Measurements from ENCODE around the gene LMCD1. TPM values are rescaled to one million over a fixed set of nuclear protein-coding genes. Genes with fewer than 3 reads are reported as not detected.

Gene LMCD1
- total RNA-seq, 1 donor from 2014 or later: 43.3 TPM

DNA sequence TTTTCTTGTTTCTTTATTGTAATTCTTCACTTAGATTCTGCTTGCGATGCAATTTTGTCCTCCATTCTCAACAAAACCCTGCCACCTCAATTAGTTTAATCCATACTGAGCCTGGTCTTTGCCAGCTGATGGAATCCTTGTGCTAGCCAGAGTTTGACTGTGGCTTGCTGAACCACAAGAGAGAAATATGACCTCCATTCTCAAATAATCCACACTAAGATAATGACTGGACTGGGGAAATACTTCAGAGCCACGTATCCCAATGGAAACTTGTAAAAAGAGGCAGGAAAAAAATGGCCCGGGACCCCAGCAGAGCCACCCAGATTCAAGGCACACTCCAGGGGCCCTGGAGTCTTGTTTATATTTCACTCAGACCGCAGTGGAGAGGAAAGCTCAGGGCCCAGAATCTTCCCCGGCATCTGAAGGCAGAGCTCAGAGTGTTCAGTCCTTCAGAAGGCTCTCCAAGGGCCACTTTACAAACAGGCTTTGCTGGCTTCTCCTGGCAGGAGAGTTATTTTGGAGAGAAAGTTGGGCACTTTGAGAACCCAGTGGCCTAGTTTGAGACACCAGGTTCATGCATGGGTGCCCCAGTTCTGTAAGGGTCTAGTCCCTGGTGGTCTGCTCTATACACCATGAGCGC, 80.3 kb downstream of the LMCD1 start:
- no peak for DNase-seq (ENCODE audit: low spot score)

DNA sequence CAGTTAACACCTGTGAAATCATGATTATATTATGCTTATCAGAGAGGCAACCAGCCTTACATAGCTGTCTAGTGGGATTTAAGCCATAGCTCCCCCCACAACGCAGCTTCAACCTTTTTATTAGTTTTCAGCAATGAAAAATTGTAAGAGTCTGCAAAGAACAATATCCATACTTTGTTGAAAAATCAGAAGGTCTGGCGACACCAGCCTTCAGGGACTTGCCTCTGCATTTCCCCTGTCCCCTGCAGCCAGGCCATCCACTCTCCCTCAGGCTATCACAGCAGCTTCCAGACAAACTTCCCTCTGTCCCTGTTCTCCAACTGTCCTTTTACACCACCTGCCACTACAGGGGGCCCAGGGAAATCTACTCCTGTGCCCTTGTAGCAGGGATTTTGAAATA, 83.0 kb downstream of the LMCD1 start:
- DNase-seq (ENCODE audit: low spot score): no peak

DNA sequence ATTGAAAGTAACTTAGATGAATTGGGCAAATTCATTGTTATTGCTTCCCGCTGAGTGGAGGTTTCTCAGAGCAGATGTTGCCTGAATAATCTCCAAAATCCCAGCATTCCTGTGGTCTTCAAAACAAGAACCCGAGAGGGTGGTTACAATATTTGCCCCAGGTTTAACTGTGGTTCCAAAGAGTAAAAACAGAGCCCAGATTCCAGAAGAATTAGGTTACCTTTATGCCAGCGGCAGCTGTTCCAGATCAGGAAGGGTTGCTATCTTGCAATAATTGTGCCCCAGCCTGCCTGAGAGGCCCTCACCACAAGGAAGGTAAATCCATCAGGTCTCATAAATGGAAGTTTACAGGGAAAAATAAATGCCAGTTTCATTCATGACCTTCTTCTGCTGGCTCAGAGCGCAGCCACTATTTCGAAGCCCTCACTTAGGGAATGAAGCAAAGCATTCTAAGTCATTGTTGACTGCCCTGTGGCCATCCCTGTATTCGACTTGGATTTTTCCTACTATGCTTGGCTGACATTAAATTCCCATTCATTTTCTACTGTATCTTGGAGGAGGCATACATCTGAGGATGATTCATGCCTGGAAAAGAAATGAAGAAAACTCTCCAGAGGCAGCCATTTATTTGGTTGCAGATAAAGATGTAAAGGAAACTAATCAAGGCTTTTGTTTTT, 88.4 kb downstream of the LMCD1 start:
- DNase-seq (ENCODE audit: low spot score): no peak

DNA sequence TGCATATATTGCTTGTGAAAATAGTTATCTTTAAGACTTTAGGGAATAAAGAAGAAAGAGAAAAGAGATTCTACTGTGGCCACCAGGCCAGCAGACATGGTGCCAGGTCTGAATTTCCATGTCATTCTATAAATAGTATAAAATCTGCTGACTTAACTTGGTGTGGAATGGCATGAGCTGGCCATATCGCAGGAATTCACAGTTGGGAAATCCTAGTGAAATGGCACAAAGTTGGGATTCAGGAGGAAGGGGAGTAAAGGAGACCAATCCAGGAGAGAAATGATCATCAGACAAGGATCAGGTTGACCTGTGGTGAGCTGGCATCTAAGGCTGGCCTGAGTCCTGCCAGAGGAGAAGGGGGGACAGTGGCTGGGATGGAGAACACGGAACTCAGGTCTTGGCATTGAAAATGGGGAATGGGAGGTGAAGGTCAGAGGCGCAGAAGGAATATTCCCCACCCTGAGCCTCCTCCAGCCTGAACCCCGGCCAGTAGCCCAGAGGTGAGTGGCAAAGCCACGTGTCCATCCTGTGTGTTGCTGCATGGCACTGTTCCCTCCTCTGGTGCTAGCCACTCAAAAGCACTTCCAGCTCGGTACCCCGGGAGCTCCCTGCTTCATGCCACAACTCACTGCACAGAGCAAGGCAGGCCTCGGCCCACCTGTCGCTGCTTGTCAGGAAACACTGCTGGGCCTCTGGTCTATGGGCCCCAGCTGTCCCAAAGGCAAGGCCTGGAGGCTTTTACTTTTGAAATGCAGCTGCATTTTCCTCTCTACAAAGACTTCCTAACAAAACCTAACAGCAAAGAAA, 91.6 kb downstream of the LMCD1 start:
- DNase-seq (ENCODE audit: low spot score): no peak

DNA sequence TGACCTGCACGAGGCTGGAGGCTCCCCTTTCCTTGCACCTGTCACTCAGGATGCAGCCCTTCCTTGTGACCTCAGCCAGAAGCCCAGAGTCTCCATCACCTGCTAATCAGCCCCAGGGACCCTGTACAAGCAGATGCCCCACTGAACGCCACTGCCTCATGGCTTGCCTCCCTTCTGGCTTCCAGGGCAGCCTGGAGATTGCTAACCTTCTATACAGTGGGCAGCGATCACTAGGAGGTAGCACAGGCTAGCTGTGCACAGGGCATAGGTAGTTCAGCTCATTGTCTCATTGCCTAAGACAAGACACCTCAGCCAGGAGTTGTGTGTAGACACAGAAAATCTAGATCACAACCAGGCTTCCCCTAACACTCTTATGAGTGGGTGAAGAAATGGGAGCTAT, 93.6 kb downstream of the LMCD1 start:
- no peak for DNase-seq (ENCODE audit: low spot score)

DNA sequence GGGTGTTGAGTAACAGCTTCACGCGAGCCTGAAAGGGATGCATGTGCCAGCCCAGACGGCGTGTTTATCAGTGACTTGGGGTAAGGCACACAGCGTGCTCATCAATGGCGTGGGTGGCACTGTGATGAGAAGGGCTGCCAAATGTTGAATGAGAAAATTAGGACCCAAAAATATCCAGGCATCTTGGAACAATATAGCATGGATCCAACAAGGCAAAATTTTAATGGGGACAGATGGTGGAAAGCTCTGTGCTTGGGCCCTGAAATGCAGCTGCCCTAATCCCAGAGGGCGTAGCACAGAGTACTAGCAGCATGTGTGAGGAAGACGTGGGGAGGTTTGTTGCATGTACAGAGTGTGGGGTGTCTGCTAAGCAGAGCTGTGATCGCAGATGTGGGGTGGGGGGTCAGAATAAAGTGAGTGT, 94.1 kb downstream of the LMCD1 start:
- no peak for DNase-seq (ENCODE audit: low spot score)

DNA sequence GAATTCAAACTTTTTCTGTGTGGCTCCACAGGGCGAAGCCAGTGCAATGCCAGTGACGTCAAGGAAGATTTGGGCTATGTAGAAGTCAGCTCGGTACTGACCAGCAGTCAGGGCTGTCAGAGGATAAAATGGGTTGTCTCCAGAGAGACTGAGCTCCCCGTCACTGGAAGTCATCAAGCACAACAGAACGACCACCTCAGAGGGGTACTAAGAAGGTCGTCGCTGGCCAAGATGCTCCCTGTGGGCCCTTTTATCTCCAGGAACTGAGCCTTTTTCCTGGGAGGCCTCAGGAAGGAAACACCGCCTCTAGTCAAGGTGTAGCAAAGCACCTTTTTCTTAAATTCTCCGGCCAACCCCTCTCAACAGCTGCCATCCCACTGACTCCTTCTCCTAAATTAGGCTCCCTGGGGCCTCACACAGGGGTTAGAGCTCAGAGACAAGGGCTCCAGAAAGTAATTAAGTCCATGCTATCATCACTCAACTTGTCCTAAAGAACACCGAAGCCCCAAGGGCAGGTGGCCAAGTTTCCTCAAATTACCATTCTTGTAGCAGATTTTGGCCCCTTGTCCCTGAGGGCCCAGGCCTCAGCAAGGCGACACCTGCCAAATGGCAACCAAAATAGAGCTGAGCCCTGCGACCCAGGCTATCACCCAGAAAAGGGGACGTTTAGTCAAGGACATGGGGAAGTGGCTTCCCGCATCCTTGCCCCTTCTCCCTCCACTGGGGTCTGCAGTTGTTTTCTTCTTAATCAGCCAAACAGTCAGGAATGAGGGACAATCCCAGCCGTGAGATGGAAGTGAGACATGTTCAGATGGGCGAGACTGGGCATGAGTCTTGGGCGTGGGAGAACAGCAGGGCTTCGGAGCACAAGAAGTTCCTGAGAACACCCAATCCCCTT, 94.9 kb downstream of the LMCD1 start:
- no peak for DNase-seq (ENCODE audit: low spot score)

DNA sequence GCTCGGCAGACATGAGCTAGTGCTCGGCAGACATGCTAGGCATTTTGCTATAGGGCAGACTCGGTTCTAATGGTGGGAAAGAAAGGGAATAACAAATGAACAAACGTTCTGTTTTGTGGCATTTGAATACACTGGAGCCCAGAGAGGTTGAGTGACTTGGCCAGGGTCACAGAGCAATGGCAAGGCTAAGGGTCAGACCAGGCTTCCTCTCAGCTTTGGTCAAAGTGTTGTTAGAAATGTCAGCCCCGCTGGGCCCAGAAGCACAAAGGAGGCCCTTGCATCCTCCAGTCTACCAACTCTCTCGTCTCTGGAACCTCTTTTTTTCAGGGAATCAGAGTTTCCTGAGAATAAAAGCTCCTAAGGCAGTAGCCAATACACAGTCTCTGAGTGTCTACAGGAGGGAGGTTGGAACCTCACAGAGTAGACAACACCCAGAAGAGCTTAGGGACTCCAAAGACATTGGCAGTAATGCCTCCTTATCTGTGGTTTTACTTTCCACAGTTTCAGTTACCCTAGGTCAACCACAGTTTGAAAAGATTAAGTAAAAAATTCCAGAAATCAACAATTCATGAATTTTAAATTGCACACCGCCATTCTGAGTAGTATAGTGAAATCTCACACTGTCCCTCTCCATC, 95.7 kb downstream of the LMCD1 start:
- DNase-seq (ENCODE audit: low spot score): no peak

DNA sequence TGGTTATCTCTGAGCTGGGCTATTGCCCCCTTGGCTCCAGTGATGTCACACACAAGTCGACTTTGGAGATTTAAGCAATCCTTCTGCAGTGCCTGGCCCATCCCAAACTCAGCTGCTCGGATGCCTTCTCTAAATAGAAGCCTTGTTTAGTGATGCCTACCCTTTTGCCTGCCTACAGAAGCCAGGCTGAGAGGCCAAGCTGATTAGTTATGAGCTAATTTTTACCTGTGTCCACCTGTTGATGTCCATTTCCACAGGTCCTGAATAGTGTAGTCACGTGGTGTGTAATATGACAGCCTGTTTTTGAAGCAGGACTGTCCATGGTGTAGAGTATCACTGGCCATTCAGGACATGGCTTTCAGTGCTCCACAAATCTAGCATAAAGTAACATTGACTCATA, 97.5 kb downstream of the LMCD1 start:
- no peak for DNase-seq (ENCODE audit: low spot score)

DNA sequence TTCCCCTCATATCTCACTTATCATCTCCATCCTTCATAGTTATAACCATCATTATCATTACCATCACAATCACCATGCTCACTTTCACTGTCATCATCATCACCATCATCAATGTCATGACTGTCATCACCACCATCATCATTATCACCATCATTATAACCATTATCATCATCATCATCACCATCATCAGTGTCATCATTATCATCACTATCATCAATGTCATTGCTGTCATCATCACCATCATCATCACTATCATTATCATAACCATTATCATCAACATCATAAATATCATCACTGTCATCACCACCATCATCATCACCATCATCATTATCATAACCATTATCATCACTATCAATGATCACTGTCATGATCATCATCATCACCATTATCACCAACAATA, 98.8 kb downstream of the LMCD1 start:
- DNase-seq (ENCODE audit: low spot score): no peak

DNA sequence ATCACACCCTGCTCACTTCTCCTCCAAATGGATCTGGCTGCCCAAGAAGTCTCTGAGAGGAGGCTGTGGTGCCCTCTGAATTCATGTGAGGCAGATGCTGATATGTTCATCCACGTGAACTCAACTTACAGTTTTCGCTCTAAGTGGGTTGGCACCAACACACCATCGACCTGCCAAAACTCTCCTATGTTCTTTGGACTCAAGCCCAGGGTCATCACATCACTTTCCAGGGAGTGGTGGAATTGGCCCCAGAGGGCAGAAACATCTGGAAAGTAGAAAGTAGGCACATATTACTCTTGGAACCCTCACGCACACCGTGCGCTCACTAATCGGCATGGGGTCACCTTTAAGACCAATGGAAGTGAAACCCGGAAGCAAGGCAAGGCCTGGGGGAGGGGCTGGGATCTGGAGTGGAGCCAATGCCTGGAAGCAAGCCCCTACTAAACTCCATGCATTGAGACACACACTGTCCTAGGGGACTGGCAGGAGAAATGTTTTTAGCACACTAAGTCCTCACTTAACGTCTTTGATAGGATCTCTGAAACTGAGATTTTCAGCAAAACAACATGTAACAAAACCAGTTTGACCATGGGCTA, 101.6 kb downstream of the LMCD1 start:
- DNase-seq (ENCODE audit: low spot score): no peak

DNA sequence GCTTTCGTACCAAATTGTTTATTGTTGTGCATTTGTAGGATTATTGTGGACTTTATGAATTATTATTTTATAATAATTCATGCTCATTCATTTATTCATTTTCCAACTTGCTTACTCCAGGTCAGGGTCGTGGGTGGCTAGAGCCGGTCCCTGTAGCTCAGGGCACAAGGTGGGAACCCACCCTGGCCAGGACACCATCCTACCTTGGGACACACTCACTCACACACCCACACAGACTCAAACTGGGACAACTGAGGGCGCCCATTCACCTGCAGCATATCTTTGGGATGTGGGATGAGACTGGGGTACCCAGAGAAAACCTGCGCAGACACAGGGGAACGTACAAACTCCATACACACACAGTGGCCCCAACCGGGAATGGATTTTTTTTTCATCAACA, 102.4 kb downstream of the LMCD1 start:
- DNase-seq (ENCODE audit: low spot score): no peak

DNA sequence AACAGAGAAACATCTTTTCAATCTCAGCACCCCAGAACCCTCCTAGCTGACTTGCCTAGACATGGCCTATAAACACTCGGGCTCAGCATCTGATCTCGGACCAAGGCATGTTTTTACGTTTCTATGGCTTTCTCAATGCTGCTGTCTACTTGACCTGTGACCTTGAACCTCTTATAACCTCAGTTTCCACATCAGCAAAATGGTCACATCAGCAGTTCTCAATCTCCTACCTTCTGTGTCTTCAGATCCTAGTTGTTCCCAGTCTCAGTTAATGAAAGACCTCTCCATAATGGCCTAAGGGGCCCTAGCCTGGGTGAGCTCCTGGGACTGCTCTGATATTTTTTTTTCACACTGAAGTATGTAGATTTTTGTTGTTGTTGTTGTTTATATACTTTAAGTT, 103.4 kb downstream of the LMCD1 start:
- DNase-seq (ENCODE audit: low spot score): no peak

DNA sequence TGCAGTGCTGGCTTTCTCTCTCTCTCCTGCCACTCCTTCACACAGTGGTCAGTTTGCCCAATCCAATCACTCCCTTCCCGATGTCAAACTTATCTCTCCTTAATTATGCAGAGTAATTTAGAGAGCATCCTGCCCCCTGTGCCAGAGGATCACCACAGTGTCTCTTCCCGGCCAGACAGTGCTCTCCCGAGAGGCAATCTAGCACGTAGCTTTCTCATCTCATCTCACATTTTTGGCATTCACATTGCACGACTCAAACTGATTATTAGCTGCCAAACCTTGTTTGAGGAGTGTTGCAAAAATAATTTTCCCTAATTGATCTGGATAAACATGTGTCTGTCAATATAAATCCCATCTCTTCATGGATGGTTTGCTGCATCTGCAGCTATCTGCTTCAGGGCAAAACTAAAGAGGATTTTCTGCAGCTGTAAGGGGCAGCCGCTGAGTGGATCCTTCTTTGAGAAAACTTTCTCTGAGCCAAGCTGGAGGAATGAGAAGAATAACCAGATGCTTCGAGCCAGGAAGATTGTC, 105.1 kb downstream of the LMCD1 start:
- no peak for DNase-seq (ENCODE audit: low spot score)

DNA sequence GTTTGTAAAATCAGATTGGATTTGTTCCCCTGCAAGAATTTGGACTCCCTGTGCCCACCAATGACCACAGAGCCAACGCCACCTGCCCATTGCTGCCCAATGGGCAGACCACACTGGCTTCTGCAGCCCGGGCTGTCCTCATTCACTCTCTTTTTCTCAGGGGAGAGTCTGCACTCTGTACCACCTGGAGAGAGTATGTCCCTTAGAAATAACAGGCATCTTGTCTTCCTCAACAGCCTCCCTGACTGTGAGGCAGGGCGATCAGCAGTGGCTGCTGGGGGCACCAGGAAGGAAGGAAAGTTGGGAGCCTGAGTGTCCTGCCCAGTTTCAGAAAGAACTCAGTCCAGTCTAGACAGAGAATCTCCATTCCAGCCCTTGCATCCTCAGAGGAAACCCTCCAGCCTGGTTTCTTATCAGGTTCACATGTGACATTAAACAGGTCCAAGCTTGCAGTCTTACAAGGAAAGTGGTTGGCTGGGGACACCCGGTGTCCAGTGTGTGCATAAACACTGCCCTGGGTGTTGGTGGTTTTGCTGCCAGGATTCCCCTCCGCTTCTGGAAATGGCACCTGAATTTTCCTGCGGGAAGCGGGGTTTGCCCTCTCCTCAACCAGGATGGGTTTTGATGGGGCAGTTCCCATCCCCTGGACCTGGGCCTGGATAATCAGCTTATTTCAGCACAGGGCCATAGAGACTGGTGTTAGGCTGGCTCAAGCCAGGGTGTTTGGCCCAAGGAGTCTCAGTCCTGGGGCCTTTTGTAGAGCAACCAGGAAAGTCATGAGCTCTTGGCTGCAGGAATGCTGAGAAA, 105.8 kb downstream of the LMCD1 start:
- peak; percentile 81 for DNase-seq (ENCODE audit: low spot score)

DNA sequence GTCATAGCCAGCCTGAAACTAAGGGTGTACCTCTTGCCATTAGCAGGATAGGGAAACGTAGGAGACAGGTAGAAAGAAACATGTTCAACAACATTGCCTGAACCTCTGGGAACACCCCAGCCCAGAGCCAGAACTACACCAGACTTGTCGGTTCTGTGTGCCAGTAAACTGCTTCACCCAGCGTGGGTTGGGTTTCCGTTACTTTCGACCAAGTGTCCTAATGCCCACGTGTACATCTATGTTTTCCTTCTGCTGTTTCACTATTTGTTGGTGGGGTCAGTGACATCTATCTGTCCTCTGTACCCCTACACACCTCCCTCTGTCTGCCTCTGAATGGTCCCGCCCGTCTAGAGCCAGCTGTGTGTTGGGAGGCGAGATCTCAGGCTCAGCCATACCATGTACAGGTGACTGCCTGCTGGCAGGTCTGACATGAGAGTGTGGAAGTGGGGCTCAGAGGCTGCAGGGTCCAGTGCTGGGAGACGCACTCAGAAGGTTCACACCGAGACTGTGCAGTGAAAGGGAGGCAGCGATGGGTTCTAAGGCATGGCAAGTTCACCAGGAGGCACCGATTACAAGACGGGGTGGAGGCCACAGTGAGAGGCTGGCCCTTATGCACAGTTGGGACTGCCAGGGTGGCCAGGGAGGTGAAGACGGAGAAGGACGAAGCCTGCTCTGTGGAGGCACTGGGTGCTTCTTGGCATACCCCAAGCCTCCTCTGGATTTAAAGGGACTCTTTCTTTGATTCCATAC, 106.6 kb downstream of the LMCD1 start:
- DNase-seq (ENCODE audit: low spot score): no peak

DNA sequence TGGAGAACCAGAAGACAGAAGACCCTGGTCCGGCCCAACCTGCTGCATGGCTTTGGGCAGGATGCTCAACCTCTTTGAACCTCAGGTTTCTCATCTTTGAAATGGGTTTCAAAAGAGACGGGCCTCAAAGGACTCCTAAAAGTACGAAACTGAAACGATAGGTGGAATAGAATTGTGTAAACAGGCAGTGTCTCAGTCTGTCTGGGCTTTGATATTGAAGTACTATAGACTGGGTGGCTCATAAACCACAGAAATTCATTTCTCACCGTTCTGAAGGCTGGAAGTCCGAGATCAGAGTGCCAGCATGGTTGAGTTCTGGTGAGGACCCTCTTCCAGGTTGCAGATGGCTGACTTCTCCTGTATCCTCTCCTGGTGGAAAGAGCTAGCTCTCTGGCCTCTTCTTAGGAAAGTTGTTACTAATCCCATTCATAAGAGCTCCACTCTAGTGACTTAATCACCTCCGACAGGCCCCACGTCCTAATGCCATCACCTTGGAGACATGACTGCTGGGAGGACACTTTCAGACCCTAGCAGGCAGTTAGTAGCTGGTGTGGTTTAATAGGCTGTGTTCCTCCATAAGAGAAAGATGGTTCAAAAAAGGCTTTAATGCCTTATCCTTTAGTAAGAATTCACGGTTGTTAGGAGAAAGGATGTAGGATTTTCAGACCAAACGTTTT, 107.3 kb downstream of the LMCD1 start:
- no peak for DNase-seq (ENCODE audit: low spot score)

DNA sequence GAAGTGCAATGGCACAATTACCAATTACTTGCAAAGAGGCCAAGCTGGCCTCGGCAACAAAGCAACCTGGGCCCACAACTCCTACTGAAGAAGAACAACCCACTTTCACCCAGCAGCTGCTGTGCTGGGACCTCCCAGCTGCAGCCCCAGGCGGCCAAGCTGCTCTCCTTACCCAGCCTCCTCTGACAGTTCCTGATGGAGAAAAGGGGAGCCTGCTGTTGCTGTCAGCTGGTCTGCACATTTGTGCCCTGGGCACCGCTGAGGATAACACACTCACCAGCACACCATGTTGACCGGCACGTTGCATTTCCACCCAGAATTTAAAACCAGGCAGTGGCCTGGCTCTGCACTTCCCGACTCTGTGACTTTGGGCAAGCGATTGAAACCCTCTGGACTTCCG, 109.3 kb downstream of the LMCD1 start:
- peak; percentile 24 for DNase-seq (ENCODE audit: low spot score)

DNA sequence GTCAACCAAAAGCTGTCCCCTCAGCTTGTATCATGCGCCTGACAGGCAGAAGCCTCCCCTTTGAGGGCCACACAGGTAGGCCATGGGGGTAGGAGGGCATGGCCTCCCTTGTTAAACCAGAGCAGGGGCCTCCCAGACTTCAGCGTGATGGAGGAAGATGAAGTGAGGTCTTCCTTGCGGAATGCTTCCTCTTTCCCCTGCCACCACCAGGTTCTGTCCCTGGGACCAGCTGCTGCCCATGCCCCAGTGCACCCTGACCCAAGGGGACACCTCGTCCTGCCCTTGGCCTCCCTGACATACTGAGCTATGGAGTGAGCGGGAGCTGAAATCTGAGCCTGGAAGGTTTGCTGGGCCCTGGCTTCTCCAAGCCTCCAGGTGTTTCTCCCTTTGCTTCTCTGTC, 116.3 kb downstream of the LMCD1 start:
- DNase-seq (ENCODE audit: low spot score): no peak
